Endodermal cell (in vitro differentiated cells): ENCODE results near the gene NEO1. TPM values are rescaled to one million over a fixed set of nuclear protein-coding genes. Genes with fewer than 3 reads are reported as not detected.

ENCODE experiments used
- DNase-seq: peaks from one replicate; pipeline ENCODE4 v3.0.0-alpha.2; 2017
- H3K27ac ChIP-seq: 2 replicates; pipeline ENCODE4 v1.5.1; 2013; ENCODE audit warnings: mild to moderate bottlenecking, low read depth, low read length, moderate library complexity
- H3K27me3 ChIP-seq: 2 replicates; pipeline ENCODE4 v1.6.1; 2013; ENCODE audit warnings: mild to moderate bottlenecking, low read length, moderate library complexity; ENCODE audit not compliant: insufficient read depth, control insufficient read depth, poor library complexity, severe bottlenecking
- H3K36me3 ChIP-seq: 2 replicates; pipeline ENCODE4 v1.7.0; 2013; ENCODE audit warnings: mild to moderate bottlenecking, low read length, moderate library complexity; ENCODE audit not compliant: control insufficient read depth, insufficient read depth
- H3K4me1 ChIP-seq: one replicate; pipeline ENCODE4 v1.7.0; 2013; ENCODE audit warnings: low read length; ENCODE audit not compliant: control insufficient read depth, insufficient read depth
- H3K4me3 ChIP-seq: 2 replicates; pipeline ENCODE4 v1.5.1; 2013; ENCODE audit warnings: mild to moderate bottlenecking, low read length, moderate library complexity
- H3K9ac ChIP-seq: 2 replicates; pipeline ENCODE4 v1.6.1; 2013; ENCODE audit warnings: mild to moderate bottlenecking, low read length, moderate library complexity; ENCODE audit not compliant: poor library complexity, severe bottlenecking; ENCODE audit errors: extremely low read depth
- H3K9me3 ChIP-seq: 2 replicates; pipeline ENCODE4 v1.6.1; 2013; ENCODE audit warnings: mild to moderate bottlenecking, low read length, moderate library complexity; ENCODE audit not compliant: control insufficient read depth
- H3K27ac Mint-ChIP-seq: 2 replicates; pipeline ENCODE4 v1.8.0; 2020; ENCODE audit warnings: mixed read lengths
- H3K27me3 Mint-ChIP-seq: 2 replicates; pipeline ENCODE4 v1.8.0; 2021; ENCODE audit warnings: mild to moderate bottlenecking, mixed read lengths; ENCODE audit not compliant: insufficient read depth
- H3K36me3 Mint-ChIP-seq: 2 replicates; pipeline ENCODE4 v1.8.0; 2020; ENCODE audit warnings: low read depth, mixed read lengths
- H3K4me1 Mint-ChIP-seq: 2 replicates; pipeline ENCODE4 v1.8.0; 2020; ENCODE audit warnings: mixed read lengths
- H3K4me3 Mint-ChIP-seq: 2 replicates; pipeline ENCODE4 v1.8.0; 2020; ENCODE audit warnings: mild to moderate bottlenecking, moderate library complexity, mixed read lengths
- H3K9me3 Mint-ChIP-seq: 2 replicates; pipeline ENCODE4 v1.8.0; 2020; ENCODE audit warnings: mild to moderate bottlenecking, mixed read lengths
- CTCF ChIP-seq: fragments of 200-600 bp; sonication (generic); conservative IDR thresholded peaks from 2 replicates; pipeline ENCODE4 v1.5.0; 2021; ENCODE audit warnings: antibody characterized with exemption, mild to moderate bottlenecking
- WGBS, 2 experiments: methylation state at CpG; one replicate each; pipeline versions ENCODE4 v1.1.5 to v1.1.7; 2013; ENCODE audit warnings: missing lambda C conversion rate in 2 of 2, mixed read lengths in 1 of 2; ENCODE audit not compliant: insufficient coverage in 1 of 2, insufficient read length in 1 of 2; 5-methylcytosine and 5-hydroxymethylcytosine counted together
- total RNA-seq, 2 donors: library from RNA; stranded (reverse); fragmentation: NEBNext Ultra II Directional in 1 of 2; extraction: Animal tissue kit (Norgen Biotek cat#: 25700) in 1 of 2; gene quantifications; 2 replicates in 1 of 2; 3 replicates in 1 of 2; pipeline ENCODE4 v1.2.1, GENCODE V29; 2021

NEO1 gene
- total RNA-seq, 2 donors from 2014 or later = 132 TPM

GRCh38 chr15:73329501-73330200 is 277.4 kb downstream of the NEO1 start:
- no peak for DNase-seq
- H3K27ac Mint-ChIP-seq = no peak overlapping the region
- Histone ChIP-seq H3K27ac (peak overlapping the region; percentile 53), H3K9me3 (no peaks in the 10 kb centered on the region), H3K4me1 (no peaks in the 10 kb centered on the region), H3K4me3 (no peak overlapping the region), H3K9ac (no peak overlapping the region), H3K27me3 (no peaks in the 10 kb centered on the region), H3K36me3 (no peaks in the 10 kb centered on the region)
- no peaks in the 10 kb centered on the region for H3K9me3 Mint-ChIP-seq
- no peak for TF ChIP-seq CTCF
- H3K27me3 Mint-ChIP-seq = no peaks in the 10 kb centered on the region
- no peaks in the 10 kb centered on the region for H3K4me1 Mint-ChIP-seq
- H3K36me3 Mint-ChIP-seq = no peaks in the 10 kb centered on the region
- no peak overlapping the region for H3K4me3 Mint-ChIP-seq
- WGBS, 2 experiments = 80 to 92% methylated on average over 14 to 21 of the region's 21 CpGs

GRCh38 chr15:73330206-73331051 is 278.2 kb downstream of the NEO1 start:
- H3K27ac ChIP-seq = peak overlapping the region; percentile 53
- H3K27ac Mint-ChIP-seq = peak overlapping the region; percentile 70
- H3K4me1 Mint-ChIP-seq = no peaks in the 10 kb centered on the region

GRCh38 chr15:73331501-73331900 is 279.2 kb downstream of the NEO1 start:
- no peak for DNase-seq
- Mint-ChIP-seq H3K4me1 (no peaks in the 10 kb centered on the region), H3K36me3 (no peaks in the 10 kb centered on the region), H3K27ac (no peak overlapping the region), H3K4me3 (no peak overlapping the region), H3K27me3 (no peaks in the 10 kb centered on the region), H3K9me3 (no peaks in the 10 kb centered on the region)
- no peak overlapping the region for H3K4me3 ChIP-seq
- WGBS, 2 experiments = 86 to 88% methylated on average over 5 of the region's 5 CpGs
- H3K27me3 ChIP-seq = no peaks in the 10 kb centered on the region
- no peaks in the 10 kb centered on the region for H3K4me1 ChIP-seq
- no peaks in the 10 kb centered on the region for H3K9me3 ChIP-seq
- no peak overlapping the region for H3K9ac ChIP-seq
- no peaks in the 10 kb centered on the region for H3K36me3 ChIP-seq
- TF ChIP-seq CTCF = no peak
- H3K27ac ChIP-seq = no peak overlapping the region

More at GRCh38 chr15:73330206-73331051, 278.2 kb downstream of the NEO1 start:
- no peaks in the 10 kb centered on the region for H3K27me3 Mint-ChIP-seq
- H3K36me3 Mint-ChIP-seq = no peaks in the 10 kb centered on the region
- TF ChIP-seq CTCF = no peak
- H3K4me1 ChIP-seq = no peaks in the 10 kb centered on the region
- no peaks in the 10 kb centered on the region for H3K36me3 ChIP-seq
- H3K9me3 Mint-ChIP-seq = no peaks in the 10 kb centered on the region
- no peak overlapping the region for H3K4me3 ChIP-seq
- H3K27me3 ChIP-seq = no peaks in the 10 kb centered on the region
- H3K9ac ChIP-seq = no peak overlapping the region
- no peak overlapping the region for H3K4me3 Mint-ChIP-seq
- no peaks in the 10 kb centered on the region for H3K9me3 ChIP-seq
- WGBS, 2 experiments = 93 to 94% methylated on average over 9 to 15 of the region's 15 CpGs
- DNase-seq = no peak
